NCI-H2227 (cell line): ENCODE data around the gene SEMA3A.
"Not testable (repeated sequence)": the region's sequence is repeated elsewhere in the genome, so short reads cannot be mapped to it uniquely, and the experiment has no call there.

ENCODE experiments used
- DNase-seq: peaks from one replicate; lab custom pipeline; 2025; ENCODE audit not compliant: unreplicated experiment; lab: John Stamatoyannopoulos, UW

The SEMA3A gene

GRCh38 chr7:84194484-84195271 is at the start of gene SEMA3A:
Gene SEMA3A (minus strand): TSS chr7:84194789. CDS start chr7:84194586, 203 bp downstream.
- DNase-seq = peak; percentile 57

DNA sequence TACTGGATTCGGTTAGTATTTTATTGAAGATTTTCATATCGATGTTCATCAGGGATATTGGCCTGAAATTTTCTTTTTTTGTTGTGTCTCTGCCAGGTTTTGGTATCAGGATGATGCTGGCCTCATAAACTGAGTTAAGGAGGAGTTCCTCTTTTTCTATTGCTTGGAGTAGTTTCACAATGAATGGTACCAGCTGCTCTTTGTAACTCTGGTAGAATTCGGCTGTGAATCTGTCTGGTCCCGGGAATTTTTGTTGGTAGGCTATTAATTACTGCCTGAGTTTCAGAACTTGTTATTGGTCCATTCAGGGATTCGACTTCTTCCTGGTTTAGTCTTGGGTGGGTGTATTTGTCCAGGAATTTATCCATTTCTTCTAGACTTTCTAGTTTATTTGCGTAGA is 48.4 kb upstream of the SEMA3A start:
- DNase-seq = not testable (repeated sequence)

DNA sequence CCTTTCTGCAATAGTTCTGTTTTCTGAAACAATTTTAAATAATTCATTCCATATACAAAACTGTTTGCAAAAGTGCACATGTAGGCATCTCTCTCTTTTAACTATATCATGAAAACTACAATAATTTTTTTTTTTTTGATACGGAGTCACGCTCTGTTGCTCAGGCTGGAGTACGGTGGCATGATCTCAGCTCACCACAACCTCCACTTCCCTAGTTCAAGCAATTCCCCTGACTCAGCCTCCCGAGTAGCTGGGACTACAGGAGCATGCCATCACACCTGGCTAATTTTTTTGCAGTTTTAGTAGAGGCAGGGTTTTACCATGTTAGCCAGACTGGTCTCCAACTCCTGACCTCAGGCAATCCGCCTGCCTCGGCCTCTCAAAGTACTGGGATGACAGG is 44.0 kb upstream of the SEMA3A start:
- no peak for DNase-seq

DNA sequence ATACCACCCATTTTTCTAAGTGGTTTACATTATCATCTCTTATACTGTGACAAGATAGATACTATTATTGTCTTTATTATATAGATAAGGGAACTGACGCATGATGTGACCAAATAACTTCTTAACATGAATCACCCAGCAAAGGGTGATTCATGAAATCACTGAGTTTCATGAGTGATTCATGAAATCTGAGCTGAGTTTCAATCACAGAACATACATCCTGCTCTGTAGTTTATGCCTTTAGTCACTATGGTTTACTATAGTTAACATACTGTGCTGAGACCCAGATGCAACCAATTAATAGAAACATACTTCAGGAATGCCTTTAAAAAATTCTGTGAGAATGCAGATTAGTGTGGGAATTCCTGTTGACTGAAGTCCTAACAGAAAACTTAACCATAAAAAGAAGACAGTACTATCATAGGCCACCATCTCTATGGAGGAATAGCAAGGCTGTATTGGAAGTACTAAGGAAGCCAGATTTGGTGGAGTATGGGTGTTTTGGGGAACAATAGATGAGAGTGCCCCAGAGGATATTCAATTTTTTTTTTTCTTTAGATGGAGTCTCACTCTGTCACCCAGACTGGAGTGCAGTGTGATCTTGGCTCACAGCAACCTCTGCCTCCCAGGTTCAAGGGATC is 43.1 kb upstream of the SEMA3A start:
- DNase-seq = no peak

- DNase-seq = no peak
These were observed 41.8 kb upstream of the SEMA3A start for GRCh38 chr7:84236398-84236797.

- no peak for DNase-seq
These were observed 38.1 kb upstream of the SEMA3A start for GRCh38 chr7:84232646-84233045.

GRCh38 chr7:84231157-84231556 is 36.6 kb upstream of the SEMA3A start:
- no peak for DNase-seq

DNA sequence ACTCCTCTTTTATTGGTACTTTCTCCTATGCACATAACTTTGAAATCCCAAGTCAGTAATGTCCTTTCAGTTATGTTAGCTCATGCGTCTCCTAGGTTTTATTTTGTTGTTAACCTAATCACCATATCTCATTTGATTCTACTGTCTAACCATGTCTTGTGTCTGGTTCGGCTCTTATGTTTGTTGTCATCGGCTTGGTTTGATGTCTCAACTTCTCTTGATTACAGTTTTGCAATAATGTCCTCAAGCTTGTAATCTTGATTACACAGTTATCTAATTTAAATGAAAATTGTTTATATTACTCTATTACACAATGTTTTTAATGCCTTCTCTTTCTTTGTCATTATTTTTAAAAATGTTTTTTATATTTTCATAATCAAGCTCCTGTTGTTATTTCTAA is 35.9 kb upstream of the SEMA3A start:
- no peak for DNase-seq

DNA sequence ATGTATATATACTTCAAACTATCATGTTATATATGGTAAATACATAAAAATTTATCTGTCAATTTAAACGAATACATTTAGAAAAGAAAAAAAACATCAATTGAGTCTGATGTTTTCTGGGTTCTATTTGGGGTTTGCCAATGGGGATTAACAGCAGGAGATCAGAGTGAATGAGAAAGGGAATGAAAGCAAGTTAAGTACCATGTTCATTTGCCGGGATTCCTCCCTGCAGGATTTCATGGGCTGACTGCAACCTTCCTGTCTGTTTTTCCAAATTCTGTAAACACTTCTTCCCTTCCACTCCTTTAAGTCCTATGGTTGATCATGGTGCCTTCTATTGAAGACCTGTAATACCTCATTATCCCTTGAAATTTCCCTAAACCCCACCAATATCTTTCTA is 33.9 kb upstream of the SEMA3A start:
- DNase-seq = no peak

GRCh38 chr7:84226759-84227158 is 32.2 kb upstream of the SEMA3A start:
- no peak for DNase-seq

- DNase-seq = no peak
These were observed 29.9 kb upstream of the SEMA3A start for GRCh38 chr7:84224505-84224904.

DNA sequence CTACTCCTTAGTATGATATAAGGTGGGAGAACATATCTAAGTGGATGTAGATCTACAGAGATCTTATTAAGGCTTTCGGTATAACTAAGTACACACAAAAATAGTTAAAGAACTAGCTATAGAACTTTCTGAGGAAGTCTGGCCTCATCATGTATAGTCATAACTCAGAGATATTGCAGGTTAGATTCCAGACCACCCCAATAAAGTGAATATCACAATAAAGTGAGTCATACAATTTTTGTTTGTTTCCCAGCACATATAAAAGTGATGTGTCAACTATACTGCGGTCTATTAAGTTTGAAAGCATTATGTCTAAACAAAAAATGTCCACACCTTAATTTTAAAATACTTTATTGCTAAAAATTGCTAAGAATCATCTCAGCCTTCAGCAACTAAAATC is 24.7 kb upstream of the SEMA3A start:
- no peak for DNase-seq

DNA sequence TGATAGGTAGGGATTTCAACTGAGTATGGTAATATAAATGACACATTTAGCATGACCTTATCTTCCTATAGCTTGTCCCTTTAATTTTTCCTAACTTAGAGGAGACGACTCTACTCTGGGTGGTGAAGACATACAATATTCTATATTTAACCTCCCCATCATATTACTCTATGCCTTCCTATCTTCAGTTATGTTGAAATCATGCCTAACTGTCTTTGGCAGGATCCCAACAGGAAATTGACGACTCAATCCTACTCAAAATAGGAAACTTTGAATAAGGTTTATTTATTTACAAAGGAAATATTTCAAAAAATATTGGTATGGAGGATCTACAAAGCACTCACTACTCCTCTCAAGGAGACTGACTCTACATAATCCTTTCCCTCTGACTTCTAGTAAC is 24.1 kb upstream of the SEMA3A start:
- no peak for DNase-seq

- DNase-seq = no peak
These were observed 21.9 kb upstream of the SEMA3A start for GRCh38 chr7:84216472-84216871.

- not testable (repeated sequence) for DNase-seq
These were observed 20.2 kb upstream of the SEMA3A start for GRCh38 chr7:84214757-84215156.

DNA sequence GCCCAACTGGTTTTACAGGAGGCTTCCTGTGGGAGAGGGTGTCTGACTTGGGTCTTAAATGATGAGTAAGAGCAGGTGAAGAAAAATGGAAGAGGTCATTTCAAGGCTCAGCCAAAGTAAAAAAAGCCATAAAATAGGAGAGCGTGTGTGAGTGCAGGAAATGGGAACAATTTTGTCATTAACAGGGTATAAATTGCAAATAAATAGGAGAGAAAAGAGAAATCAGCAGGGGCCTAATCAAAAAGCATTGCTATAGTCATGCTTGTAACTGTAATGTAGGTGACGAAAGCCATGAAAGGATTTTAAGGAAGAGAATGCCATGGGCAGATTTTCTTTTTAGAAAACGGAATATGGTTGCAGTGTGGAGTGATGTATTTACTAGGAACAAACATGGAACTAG is 15.7 kb upstream of the SEMA3A start:
- DNase-seq = no peak

GRCh38 chr7:84209006-84209405 is 14.4 kb upstream of the SEMA3A start:
- no peak for DNase-seq

GRCh38 chr7:84207615-84208014 is 13.0 kb upstream of the SEMA3A start:
- no peak for DNase-seq

DNA sequence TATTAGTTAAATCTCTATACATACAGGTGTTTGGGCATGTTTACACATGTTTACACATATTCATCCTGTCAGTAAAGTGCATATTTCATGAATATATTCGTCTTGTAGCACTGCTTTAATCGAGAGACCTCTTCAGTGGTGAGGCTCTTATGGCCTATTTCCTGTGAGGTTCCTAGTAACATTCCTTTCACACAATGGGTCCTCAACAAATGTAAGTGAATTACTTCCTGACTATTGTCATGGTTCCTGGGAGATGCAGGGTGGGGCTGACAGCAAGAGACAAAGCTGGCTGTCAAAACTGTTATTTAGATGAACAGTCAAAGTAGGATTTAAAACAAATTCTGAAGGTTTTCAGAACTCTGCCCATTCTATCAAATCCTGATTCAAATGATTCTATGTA is 12.4 kb upstream of the SEMA3A start:
- no peak for DNase-seq

GRCh38 chr7:84204655-84205054 is 10.1 kb upstream of the SEMA3A start:
- no peak for DNase-seq

DNA sequence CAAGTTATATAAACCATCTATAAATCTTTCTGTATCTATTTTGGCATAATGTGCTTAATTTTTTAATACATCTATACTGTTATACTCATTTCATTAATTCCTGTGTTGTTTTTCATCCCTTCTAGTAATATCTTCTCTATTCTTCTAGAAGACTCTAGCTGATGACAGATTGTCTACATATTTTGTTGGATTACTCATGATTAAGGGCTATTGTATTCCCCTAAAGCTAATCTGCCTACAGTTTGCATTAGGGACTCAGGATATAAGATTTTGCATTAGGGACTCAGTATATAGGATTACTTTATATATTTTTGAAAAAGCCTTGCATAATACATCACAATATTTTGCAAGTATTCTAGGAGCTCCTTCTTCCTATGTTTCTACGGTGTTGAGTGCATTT is 8.3 kb upstream of the SEMA3A start:
- DNase-seq = no peak

DNA sequence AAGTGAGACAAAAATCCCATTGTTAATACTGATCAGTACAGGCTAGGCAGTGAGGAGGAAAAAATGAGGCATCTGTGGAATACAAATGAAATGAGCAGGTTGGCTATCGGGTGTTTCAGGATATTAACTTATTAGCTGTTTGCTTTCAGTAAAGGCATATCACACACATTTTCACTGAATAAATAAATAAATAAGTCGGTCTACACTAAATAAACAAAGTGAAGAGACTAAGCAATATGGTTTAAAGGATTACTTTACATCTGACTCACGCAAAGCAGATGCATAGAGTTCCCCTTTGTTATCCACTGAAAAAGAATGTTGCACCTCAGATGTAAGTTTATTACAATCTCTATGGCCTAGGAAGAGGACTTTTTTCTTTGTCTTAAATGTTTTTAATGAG is 6.3 kb upstream of the SEMA3A start:
- DNase-seq = no peak

DNA sequence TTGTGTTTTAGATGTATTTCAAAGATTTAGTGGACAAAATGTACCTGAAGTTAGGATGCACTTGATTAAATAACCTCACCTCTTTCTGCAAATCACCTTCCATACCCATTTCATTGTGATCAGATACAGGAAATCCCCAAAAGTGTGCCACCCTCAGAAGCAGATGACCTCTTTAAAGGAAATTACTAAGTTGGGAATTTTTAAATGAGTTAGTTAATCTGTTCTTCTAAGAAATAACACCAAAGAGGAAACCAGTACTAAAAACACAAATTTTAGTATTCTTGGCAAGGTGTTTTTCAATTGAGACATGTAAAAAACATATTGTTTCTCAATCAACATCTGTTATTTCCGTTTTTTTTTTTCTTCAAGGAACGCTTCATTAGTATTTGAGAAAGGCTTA is 4.6 kb upstream of the SEMA3A start:
- DNase-seq = no peak
